Activated naive CD8-positive, alpha-beta T cell treated with anti-CD3 and anti-CD28 coated beads, Interleukin-2, amount 50 U/mL, for 24 hours (primary cell): ENCODE measurements around the gene JAZF1.

Source experiments
- ATAC-seq: fragments of 150-1000 bp; cut with Tn5 transposase; one replicate; pipeline ENCODE4 v1.10.0; 2021
- DNase-seq: peaks from one replicate; pipeline ENCODE4 v3.0.0; 2021
- H3K27ac Mint-ChIP-seq: one replicate; pipeline ENCODE4 v1.8.0; 2021; ENCODE audit warnings: mild to moderate bottlenecking, mixed read lengths
- H3K27me3 Mint-ChIP-seq: one replicate; pipeline ENCODE4 v1.8.0; 2021; ENCODE audit warnings: mixed read lengths
- H3K36me3 Mint-ChIP-seq: one replicate; pipeline ENCODE4 v1.8.0; 2021; ENCODE audit warnings: low read depth, mixed read lengths
- H3K4me1 Mint-ChIP-seq: one replicate; pipeline ENCODE4 v1.8.0; 2021; ENCODE audit warnings: mixed read lengths
- H3K4me3 Mint-ChIP-seq: one replicate; pipeline ENCODE4 v1.8.0; 2021; ENCODE audit warnings: mild to moderate bottlenecking, moderate library complexity, mixed read lengths
- H3K9me3 Mint-ChIP-seq: one replicate; pipeline ENCODE4 v1.8.0; 2021; ENCODE audit warnings: mixed read lengths

JAZF1 gene

DNA sequence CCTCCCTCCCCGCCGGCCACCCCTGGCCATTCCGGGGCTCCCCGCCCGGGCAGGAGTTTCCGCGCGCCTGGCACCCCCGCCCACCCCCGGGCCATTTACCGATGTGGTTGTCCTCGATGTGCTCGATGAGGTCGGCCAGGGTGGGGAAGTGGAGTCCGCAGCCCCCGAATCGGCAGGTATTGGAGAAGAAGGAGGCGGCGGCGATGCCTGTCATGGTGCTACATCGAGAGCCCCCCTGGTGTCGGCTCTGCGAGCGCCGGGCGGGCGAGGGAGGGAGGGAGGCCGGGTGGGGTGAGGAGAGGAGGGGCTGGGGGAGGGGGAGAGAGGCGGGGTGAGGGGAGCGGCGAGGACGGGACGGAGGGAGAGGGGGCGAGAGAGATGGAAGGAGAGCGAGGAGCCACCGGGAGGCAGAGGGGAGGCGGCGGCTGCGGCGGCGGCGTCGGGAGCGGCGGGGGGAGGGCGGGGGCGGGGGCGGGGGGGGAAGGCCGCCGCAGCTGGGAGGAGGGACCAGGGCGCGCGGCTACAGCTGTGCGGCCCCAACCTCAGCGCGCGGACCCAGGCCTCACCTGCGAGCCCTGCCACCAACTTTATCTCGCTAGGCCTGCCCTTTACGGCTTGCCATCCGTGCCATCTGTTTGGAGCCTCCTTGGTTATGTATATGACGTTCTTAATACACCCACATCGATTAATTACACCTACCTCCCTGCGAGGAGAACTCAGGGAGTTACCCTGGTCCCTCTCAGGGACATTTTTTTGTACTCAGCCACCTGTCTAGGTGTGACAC, at the start of gene JAZF1:
JAZF1 (minus strand) TSS at position 432 of the 784 bp plus-strand sequence.
- peaks cover 2% of the 10 kb centered on the region for H3K27me3 Mint-ChIP-seq
- H3K4me1 Mint-ChIP-seq = peaks cover 44% of the 10 kb centered on the region

DNA sequence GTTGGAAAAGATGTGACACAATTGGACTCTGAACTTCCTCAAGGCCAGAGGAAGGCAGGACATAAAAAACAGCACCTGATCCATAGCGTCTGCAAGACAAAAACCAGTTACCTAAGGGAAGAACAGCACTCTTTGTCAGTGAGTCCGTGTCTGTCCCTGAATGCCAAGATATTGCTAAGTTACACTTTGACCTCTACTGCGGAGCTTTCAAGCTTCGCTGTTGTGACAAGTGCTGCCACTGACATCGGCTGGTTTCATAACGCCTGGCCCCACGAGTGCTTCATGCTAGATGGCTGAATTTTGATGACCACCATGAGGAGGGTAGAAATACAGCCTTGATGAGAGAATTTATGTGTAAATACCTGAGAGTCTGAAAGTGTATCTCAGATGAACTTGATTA, 49.7 kb upstream of the JAZF1 start:
- H3K27me3 Mint-ChIP-seq = peaks cover 30% of the 10 kb centered on the region
- DNase-seq (no peak), ATAC-seq (no peak)
- no peak overlapping the region for H3K27ac Mint-ChIP-seq
- H3K4me1 Mint-ChIP-seq = no peaks in the 10 kb centered on the region
- H3K4me3 Mint-ChIP-seq = no peak overlapping the region
- no peaks in the 10 kb centered on the region for H3K9me3 Mint-ChIP-seq
- H3K36me3 Mint-ChIP-seq = no peaks in the 10 kb centered on the region

More for the DNA sequence above, at the start of gene JAZF1:
- ATAC-seq (peak; percentile 50), DNase-seq (peak; percentile 61)
- peak within 1 kb of the TSS; percentile 84 for H3K4me3 Mint-ChIP-seq
- H3K27ac Mint-ChIP-seq = peak within 1 kb of the TSS; percentile 89
- peaks cover 2% of the 10 kb centered on the region for H3K36me3 Mint-ChIP-seq
- no peaks in the 10 kb centered on the region for H3K9me3 Mint-ChIP-seq

DNA sequence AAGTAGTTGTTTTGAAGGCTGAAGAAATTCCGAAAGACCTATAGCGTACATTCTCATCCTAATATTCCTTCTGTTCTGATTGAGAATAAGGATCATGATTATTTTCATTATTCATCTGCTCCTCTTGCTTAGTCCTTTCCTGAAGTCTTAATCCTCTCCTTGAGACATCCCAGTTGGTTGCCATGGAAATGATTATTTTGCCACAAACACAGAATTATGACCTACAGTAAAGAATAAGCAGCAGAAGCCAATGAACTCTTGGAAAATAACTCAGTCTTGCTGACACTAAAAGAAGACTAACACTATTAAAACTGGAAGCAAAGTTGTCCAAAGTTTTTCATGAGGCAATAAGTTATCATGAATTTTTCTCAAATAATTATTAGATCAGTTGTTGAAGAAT, 47.8 kb upstream of the JAZF1 start:
- no peaks in the 10 kb centered on the region for H3K9me3 Mint-ChIP-seq
- H3K36me3 Mint-ChIP-seq = no peaks in the 10 kb centered on the region
- no peaks in the 10 kb centered on the region for H3K4me1 Mint-ChIP-seq
- H3K4me3 Mint-ChIP-seq = no peak overlapping the region
- H3K27me3 Mint-ChIP-seq = peaks cover 24% of the 10 kb centered on the region
- ATAC-seq (no peak), DNase-seq (no peak)
- no peak overlapping the region for H3K27ac Mint-ChIP-seq

DNA sequence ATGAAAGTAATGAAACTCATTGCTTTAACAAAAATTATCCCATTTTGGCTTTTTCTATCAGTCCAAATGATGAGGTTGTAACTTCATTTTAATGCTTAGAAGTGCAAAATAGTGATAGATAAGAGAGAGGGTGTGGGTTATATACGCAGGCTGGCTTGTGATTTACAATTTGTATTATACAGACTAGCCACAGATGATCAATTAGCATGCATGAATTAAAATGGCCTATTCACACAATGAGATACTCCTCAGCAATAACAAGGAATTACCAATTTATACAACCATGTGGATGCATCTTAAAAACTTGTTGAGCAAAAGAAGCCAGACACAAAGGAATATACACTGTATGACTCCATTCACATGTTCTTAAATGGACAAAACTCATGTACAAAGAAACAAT, 45.4 kb upstream of the JAZF1 start:
- Mint-ChIP-seq H3K9me3 (no peaks in the 10 kb centered on the region), H3K36me3 (no peaks in the 10 kb centered on the region), H3K4me3 (no peak overlapping the region), H3K27ac (no peak overlapping the region), H3K4me1 (no peaks in the 10 kb centered on the region), H3K27me3 (peaks cover 15% of the 10 kb centered on the region)
- ATAC-seq (no peak), DNase-seq (no peak)

DNA sequence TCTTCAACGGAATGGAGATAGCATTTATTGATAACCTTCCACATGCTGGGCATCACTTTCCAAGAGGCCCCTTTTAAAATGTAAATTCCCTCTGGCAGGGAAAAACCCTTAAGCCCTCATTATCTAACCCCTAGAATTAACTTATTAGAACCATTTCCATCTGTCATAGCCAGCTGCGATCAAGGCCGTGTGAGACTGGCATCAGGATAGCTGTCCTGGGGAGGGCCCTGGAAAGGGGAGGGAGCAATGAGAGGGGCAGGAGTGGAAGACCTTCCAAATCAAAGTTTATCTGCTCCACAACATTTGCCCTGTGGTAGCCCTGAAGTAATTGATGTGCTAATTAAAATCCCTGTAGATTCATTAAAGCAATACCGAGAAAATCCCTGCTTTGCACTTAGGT, 45.0 kb upstream of the JAZF1 start:
- H3K27ac Mint-ChIP-seq = no peak overlapping the region
- no peak for DNase-seq
- H3K27me3 Mint-ChIP-seq = peaks cover 15% of the 10 kb centered on the region
- no peaks in the 10 kb centered on the region for H3K36me3 Mint-ChIP-seq
- H3K4me3 Mint-ChIP-seq = no peak overlapping the region
- no peak for ATAC-seq
- no peaks in the 10 kb centered on the region for H3K4me1 Mint-ChIP-seq
- no peaks in the 10 kb centered on the region for H3K9me3 Mint-ChIP-seq

DNA sequence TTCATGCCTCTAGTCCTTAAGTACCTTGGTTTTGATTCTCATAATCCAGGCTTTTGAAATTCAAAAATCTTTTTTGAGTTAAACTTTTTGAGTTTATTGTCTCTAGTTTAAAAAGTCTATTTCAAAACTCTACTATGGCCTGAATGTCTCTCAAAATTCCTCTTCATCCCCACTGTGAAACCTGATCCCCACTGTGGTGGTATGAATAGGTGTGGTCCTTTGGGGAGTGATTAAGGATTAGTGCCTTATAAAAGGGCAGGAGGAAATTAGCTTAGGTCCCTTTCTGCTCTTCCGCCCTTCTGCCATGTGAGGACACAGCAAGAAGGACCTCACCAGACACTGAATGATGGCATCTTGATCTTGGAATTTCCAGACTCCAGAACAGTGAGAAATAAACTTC, 44.1 kb upstream of the JAZF1 start:
- DNase-seq (no peak), ATAC-seq (no peak)
- H3K27me3 Mint-ChIP-seq = peaks cover 13% of the 10 kb centered on the region
- H3K36me3 Mint-ChIP-seq = no peaks in the 10 kb centered on the region
- no peaks in the 10 kb centered on the region for H3K4me1 Mint-ChIP-seq
- peaks cover 3% of the 10 kb centered on the region for H3K9me3 Mint-ChIP-seq
- no peak overlapping the region for H3K4me3 Mint-ChIP-seq
- H3K27ac Mint-ChIP-seq = no peak overlapping the region

DNA sequence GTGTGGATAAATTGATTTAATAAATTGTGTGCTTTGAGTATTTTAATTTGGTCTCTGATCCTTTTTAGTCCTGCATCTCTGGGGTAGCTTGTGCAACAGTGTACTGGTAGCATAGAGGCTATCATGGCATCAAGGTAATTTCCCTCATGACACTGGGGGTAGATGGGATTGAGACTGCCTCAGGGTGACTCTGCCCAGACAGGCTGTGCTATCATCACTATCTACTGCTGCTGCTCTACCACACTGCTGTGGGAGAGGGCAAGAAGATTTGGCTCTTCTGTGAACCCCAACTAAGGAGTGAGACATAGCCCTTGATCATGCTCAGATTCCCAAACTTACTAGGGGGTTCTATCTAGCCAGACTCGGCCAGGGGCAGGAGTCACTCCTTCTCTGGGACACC, 43.6 kb upstream of the JAZF1 start:
- Mint-ChIP-seq H3K27me3 (peaks cover 17% of the 10 kb centered on the region), H3K9me3 (peaks cover 5% of the 10 kb centered on the region), H3K4me1 (no peaks in the 10 kb centered on the region), H3K27ac (no peak overlapping the region), H3K4me3 (no peak overlapping the region), H3K36me3 (no peaks in the 10 kb centered on the region)
- no peak for DNase-seq
- ATAC-seq = no peak

DNA sequence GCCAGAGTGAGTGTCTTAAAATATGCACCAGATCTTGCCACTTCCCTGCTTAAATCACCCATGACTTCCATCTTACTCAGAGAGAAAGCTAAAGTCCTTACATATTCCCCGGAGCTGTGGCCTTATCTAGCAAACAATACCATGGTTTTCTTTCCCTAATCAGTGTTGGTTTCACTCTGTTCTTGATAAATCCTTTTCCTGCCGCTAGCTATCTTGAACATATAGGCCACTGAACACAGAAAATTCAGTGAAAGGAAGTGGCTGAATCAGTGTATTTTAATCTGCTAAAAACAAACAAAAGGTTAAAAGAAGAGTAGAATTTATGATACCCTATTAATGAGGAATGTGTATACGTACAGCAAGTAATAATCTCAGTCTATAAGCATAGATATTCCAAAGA, 42.0 kb upstream of the JAZF1 start:
- Mint-ChIP-seq H3K4me1 (no peaks in the 10 kb centered on the region), H3K4me3 (no peak overlapping the region), H3K9me3 (peaks cover 5% of the 10 kb centered on the region), H3K36me3 (no peaks in the 10 kb centered on the region), H3K27ac (no peak overlapping the region), H3K27me3 (peaks cover 16% of the 10 kb centered on the region)
- ATAC-seq (no peak), DNase-seq (no peak)

DNA sequence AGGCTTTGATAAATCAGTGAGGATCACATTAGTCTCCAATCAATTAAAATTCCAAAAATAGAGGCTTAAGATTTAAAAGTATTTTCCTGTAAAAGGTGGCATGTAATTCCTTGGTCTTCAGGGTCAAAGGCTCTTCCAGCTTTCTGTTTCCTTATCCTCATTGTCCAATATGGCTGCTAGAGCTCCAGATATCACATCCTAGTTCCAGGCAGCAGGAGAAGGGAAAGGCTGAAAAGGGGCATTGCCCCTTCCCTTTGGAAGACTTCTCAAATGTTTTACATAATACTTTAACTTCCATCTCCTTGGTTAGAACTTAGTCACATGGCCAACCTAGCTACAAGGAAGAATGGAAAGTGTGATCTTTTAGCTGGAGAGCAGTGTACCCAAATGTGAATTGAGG, 39.2 kb upstream of the JAZF1 start:
- Mint-ChIP-seq H3K9me3 (peaks cover 5% of the 10 kb centered on the region), H3K4me1 (no peaks in the 10 kb centered on the region), H3K4me3 (no peak overlapping the region), H3K27me3 (peaks cover 12% of the 10 kb centered on the region), H3K27ac (no peak overlapping the region), H3K36me3 (no peaks in the 10 kb centered on the region)
- DNase-seq = no peak
- no peak for ATAC-seq

DNA sequence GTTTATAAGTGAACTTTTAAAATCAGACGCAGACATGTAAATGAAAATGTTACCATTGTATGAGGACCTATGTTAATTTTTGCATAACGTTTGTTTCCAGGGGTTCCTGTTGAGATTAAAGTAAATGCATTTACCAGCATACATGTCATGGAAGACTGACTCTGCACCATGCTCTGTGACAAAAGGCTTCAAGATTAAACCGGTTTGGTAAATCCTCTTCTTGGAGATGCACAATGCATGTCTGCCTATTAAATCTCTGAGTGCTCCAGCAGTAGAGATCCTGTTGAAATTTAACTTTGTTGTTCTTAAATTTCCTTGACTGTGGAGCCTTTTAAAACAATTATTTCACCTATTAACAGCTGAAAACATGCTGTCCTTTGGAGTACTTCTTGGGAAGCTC, 36.5 kb upstream of the JAZF1 start:
- Mint-ChIP-seq H3K36me3 (no peaks in the 10 kb centered on the region), H3K4me3 (no peak overlapping the region), H3K9me3 (peaks cover 10% of the 10 kb centered on the region), H3K4me1 (no peaks in the 10 kb centered on the region), H3K27me3 (peaks cover 16% of the 10 kb centered on the region), H3K27ac (no peak overlapping the region)
- ATAC-seq (no peak), DNase-seq (no peak)

DNA sequence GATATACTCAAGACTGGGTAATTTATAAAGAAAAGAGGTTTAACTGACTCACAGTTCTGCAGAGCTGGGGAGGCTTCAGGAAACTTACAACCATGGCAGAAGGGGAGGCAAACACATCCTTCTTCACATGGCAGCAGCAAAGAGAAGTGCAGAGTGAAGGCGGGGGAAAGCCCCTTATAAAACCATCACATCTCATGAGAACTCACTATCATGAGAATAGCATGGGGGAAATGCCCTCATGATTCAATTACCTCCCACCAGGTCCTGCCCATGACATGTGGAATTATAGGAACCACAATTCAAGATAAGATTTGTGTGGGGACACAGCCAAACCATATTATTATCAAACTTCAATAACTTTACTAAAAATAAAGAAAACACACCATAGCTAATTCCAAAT, 30.4 kb upstream of the JAZF1 start:
- DNase-seq (peak; percentile 23), ATAC-seq (peak; percentile 58)
- Mint-ChIP-seq H3K36me3 (peaks cover 21% of the 10 kb centered on the region), H3K27ac (peak overlapping the region; percentile 56), H3K27me3 (peaks cover 9% of the 10 kb centered on the region), H3K4me1 (peaks cover 59% of the 10 kb centered on the region), H3K9me3 (peaks cover 47% of the 10 kb centered on the region), H3K4me3 (no peak overlapping the region)

DNA sequence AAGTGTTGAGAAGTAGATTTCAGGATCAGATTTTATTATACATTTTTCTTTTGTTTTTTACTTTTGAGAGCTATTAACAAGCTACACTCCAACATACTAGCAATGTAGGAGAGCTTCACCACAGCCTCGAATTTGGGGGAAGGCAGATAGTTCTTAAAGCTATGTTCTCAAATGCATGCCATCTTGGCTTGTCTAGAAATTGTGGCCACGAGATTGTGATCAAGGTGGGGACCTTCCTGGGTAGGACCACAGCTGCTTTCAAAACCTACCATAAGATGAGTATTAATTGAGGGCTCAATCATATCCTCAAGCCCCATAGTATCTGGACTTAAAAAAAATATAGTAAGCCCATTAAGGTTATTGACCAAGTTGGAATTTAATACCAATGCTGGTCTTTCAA, 27.9 kb upstream of the JAZF1 start:
- Mint-ChIP-seq H3K27ac (peak overlapping the region; percentile 45), H3K27me3 (peaks cover under 1% of the 10 kb centered on the region), H3K4me1 (peaks cover 74% of the 10 kb centered on the region), H3K36me3 (peaks cover 22% of the 10 kb centered on the region), H3K4me3 (no peak overlapping the region), H3K9me3 (peaks cover 47% of the 10 kb centered on the region)
- ATAC-seq (no peak), DNase-seq (no peak)

DNA sequence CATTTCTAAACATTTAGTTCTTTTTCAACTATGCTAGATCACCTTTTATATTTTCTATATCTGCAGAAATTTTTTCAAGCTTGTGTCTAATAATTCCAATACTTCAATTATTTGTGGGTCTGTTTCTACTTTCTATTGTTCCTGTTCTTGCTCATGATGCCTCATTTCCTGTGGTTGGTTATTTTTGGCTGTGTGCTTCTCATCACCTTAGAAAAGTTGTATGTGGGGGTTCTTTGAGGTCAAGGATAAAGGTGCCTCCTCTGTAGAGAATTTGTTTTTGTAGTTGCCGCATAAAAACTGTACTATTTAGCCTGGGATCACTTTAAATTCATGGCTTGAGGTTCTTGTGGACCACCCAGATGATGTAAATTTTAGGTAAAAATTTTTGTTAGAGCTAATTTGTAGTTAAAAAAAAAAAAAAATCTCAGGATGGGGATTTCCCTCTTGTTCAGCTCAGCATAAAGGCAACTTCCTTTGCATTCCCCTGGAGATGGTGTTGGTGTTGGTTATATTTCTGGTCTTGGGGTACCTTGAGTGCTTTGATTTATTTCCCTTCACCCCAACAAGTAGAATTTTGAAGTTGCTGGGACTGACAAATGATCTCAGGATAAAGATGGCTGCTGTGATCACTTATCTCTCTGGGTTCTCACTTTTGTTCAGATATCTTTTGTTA, 27.0 kb upstream of the JAZF1 start:
- DNase-seq (no peak), ATAC-seq (peak; percentile 85)
- Mint-ChIP-seq H3K27ac (peak overlapping the region; percentile 47), H3K27me3 (no peaks in the 10 kb centered on the region), H3K36me3 (peaks cover 22% of the 10 kb centered on the region), H3K4me1 (peaks cover 76% of the 10 kb centered on the region), H3K4me3 (peak overlapping the region; percentile 29), H3K9me3 (peaks cover 45% of the 10 kb centered on the region)

DNA sequence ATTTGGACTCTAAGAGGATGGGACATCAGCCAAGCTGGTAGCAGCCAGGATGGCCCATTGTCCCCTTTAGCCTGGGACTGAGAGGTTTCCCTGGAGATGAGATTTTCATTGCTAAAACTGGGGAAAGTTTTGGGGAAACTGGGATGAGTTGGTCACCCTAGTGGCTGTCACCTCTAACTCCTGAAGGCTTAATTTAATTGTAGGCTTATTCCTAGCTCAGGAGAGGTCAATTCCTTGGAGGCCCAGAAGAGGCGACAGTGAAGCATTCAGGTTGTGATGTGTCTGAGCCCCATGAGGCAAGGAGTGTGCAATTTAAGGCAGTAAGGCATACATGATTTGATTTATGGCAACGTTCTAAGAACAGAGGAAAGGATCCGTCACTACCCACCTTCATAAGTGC, 24.9 kb upstream of the JAZF1 start:
- Mint-ChIP-seq H3K4me1 (peaks cover 66% of the 10 kb centered on the region), H3K27me3 (peaks cover 5% of the 10 kb centered on the region), H3K9me3 (peaks cover 29% of the 10 kb centered on the region), H3K36me3 (peaks cover 15% of the 10 kb centered on the region), H3K27ac (no peak overlapping the region), H3K4me3 (no peak overlapping the region)
- DNase-seq = no peak
- ATAC-seq = no peak

DNA sequence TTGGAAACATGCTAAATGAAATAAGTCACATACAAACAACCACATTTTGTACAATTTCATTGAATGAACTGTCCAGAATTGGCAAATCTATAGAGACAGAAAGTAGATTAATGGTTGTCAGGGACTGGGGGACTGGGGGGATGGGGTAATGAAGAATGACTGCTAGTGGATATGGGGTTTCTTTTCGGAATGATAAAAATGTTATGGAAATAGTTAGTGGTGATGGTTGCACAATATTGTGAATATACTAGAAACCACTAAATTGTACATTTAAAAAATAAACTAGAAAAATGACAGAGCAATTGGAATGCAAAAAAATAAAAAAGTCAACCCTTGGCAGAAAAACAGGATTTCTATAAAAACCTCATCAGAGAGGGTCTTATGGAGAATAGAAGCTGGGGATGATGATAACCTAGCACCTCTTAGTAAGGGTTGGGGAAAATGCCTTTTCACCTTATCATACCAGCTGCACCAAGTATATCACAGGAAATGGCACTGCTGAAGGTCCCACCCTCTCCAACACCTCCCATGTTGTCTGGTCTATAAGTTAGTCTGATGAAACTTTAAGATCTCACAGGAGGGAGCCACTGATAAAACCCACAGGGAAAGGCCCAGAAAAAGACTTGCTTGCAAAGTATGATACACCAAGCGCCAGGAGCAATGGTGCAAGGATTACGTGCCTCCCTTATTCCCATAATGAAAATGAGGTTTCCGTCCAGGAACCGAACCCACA, 23.1 kb upstream of the JAZF1 start:
- H3K4me3 Mint-ChIP-seq = no peak overlapping the region
- peaks cover 50% of the 10 kb centered on the region for H3K4me1 Mint-ChIP-seq
- H3K27me3 Mint-ChIP-seq = peaks cover 5% of the 10 kb centered on the region
- H3K27ac Mint-ChIP-seq = no peak overlapping the region
- ATAC-seq (no peak), DNase-seq (no peak)
- H3K36me3 Mint-ChIP-seq = peaks cover 4% of the 10 kb centered on the region
- peaks cover 15% of the 10 kb centered on the region for H3K9me3 Mint-ChIP-seq
